RWPE1 (cell line): ENCODE data around the gene CORO2B.

Experiments used
- CTCF ChIA-PET: fragments of 350-600 bp; sonication (Branson Sonifier 250); formaldehyde crosslinking; extraction: SDS; loops from one replicate; lab custom pipeline; 2021; lab: Yijun Ruan, JAX
- POLR2A ChIA-PET: fragments of 400-600 bp; formaldehyde crosslinking; extraction: SDS; loops from one replicate; lab custom pipeline; 2020; ENCODE audit warnings: antibody characterized with exemption; ENCODE audit not compliant: low non-redundant PET; lab: Yijun Ruan, JAX
- DNase-seq: peaks from one replicate; pipeline ENCODE4 v3.0.0; 2012; ENCODE audit warnings: low spot score
- H3K27ac ChIP-seq: fragments of 450-650 bp; 2 replicates; pipeline ENCODE4 v1.5.1; 2017
- CTCF ChIP-seq: fragments of 450-650 bp; conservative IDR thresholded peaks from 2 replicates; pipeline ENCODE4 v1.5.1; 2017; ENCODE audit warnings: low read depth, mild to moderate bottlenecking

CORO2B gene

GRCh38 chr15:68561901-68562300, 16.9 kb upstream of the CORO2B start:
- ChIA-PET CTCF (interaction anchor here (1.7 to 4.9 kb wide), 2 partner anchors 113 to 363 kb away, joined by 8 to 68 read pairs; no protein-coding TSS in a partner anchor), POLR2A (no interaction called here)
- DNase-seq: no peak
- H3K27ac ChIP-seq: no peak overlapping the region
- TF ChIP-seq CTCF: no peak

- ChIA-PET CTCF (interaction anchor here (0.7 to 1.8 kb wide), 2 partner anchors 10 to 332 kb away, joined by 3 to 6 read pairs; no protein-coding TSS in a partner anchor), POLR2A (no interaction called here)
- no peak for DNase-seq
- H3K27ac ChIP-seq: no peak overlapping the region
- TF ChIP-seq CTCF: no peak
These were observed 14.6 kb upstream of the CORO2B start for GRCh38 chr15:68564173-68564572.

- DNase-seq: no peak
- H3K27ac ChIP-seq: no peak overlapping the region
- TF ChIP-seq CTCF: no peak
- ChIA-PET CTCF (interaction anchor here (1.1 kb wide), 1 partner anchor 15 kb away, joined by 3 read pairs; no protein-coding TSS in a partner anchor), POLR2A (no interaction called here)
These were observed 13.6 kb upstream of the CORO2B start for GRCh38 chr15:68565234-68565633.

- no peak for DNase-seq
- ChIA-PET POLR2A (no interaction called here), CTCF (interaction anchor here (1.1 kb wide), 1 partner anchor 16 kb away, joined by 3 read pairs; no protein-coding TSS in a partner anchor)
These were observed 13.1 kb upstream of the CORO2B start for GRCh38 chr15:68565726-68566125.

GRCh38 chr15:68566377-68566954, 12.3 kb upstream of the CORO2B start:
- ChIA-PET POLR2A (no interaction called here), CTCF (interaction anchor here (1.6 kb wide), 1 partner anchor 107 kb away, joined by 4 read pairs; no protein-coding TSS in a partner anchor)
- H3K27ac ChIP-seq: no peak overlapping the region
- no peak for DNase-seq
- no peak for TF ChIP-seq CTCF

More at GRCh38 chr15:68565726-68566125, 13.1 kb upstream of the CORO2B start:
- TF ChIP-seq CTCF: no peak
- no peak overlapping the region for H3K27ac ChIP-seq

- DNase-seq: no peak
- no peak overlapping the region for H3K27ac ChIP-seq
- ChIA-PET CTCF (interaction anchor here (1.6 kb wide), 1 partner anchor 106 kb away, joined by 4 read pairs; no protein-coding TSS in a partner anchor), POLR2A (no interaction called here)
- TF ChIP-seq CTCF: no peak
These were observed 11.4 kb upstream of the CORO2B start for GRCh38 chr15:68567345-68567744.
